GM19397 (cell line): Measurements from ENCODE around the gene PAFAH1B1.

Experiments used
- ATAC-seq: cut with Tn5 transposase; IDR thresholded peaks from one replicate; pipeline ENCODE4 v1.9.1; 2021; ENCODE audit warnings: mild to moderate bottlenecking, moderate library complexity; ENCODE audit not compliant: unreplicated experiment

PAFAH1B1 gene

GRCh38 chr17:2712300-2713043 is 119.0 kb downstream of the PAFAH1B1 start:
- no peak for ATAC-seq

- ATAC-seq = no peak
Measured at GRCh38 chr17:2713881-2714280, 120.4 kb downstream of the PAFAH1B1 start.

- ATAC-seq = no peak
Measured at GRCh38 chr17:2716649-2717048, 123.2 kb downstream of the PAFAH1B1 start.

GRCh38 chr17:2718150-2718938 is 124.9 kb downstream of the PAFAH1B1 start:
- ATAC-seq = no peak

- ATAC-seq = no peak
Measured at GRCh38 chr17:2719861-2720260, 126.4 kb downstream of the PAFAH1B1 start.

GRCh38 chr17:2721603-2722002 is 128.1 kb downstream of the PAFAH1B1 start:
- ATAC-seq = no peak

GRCh38 chr17:2722611-2723010 is 129.2 kb downstream of the PAFAH1B1 start:
- ATAC-seq = no peak

- no peak for ATAC-seq
Measured at GRCh38 chr17:2723505-2723996, 130.1 kb downstream of the PAFAH1B1 start.

GRCh38 chr17:2723997-2724783 is 130.7 kb downstream of the PAFAH1B1 start:
- ATAC-seq = no peak

- no peak for ATAC-seq
Measured at GRCh38 chr17:2724784-2725164, 131.3 kb downstream of the PAFAH1B1 start.

- no peak for ATAC-seq
Measured at GRCh38 chr17:2730764-2731353, 137.4 kb downstream of the PAFAH1B1 start.

- no peak for ATAC-seq
Measured at GRCh38 chr17:2731807-2732206, 138.4 kb downstream of the PAFAH1B1 start.

- ATAC-seq = no peak
Measured at GRCh38 chr17:2734939-2735338, 141.5 kb downstream of the PAFAH1B1 start.
